ENCODE data around the gene DDX43.
"Not testable (repeated sequence)": the region's sequence is repeated elsewhere in the genome, so short reads cannot be mapped to it uniquely, and the experiment has no call there.

DDX43 gene

GRCh38 chr6:73413102-73413501, 18.5 kb downstream of the DDX43 start:
- DNase-seq (ENCODE audit: low spot score), result no peak
- peaks cover under 1% of the 10 kb centered on the region for H3K4me1 Mint-ChIP-seq (ENCODE audit: low read depth)
- no peak overlapping the region for H3K27ac Mint-ChIP-seq
- no peaks in the 10 kb centered on the region for H3K27me3 Mint-ChIP-seq (ENCODE audit: low read depth)
- H3K36me3 Mint-ChIP-seq (ENCODE audit: low read depth), result peaks cover 36% of the 10 kb centered on the region
- H3K4me3 Mint-ChIP-seq, result no peak overlapping the region
- H3K9me3 Mint-ChIP-seq, result no peaks in the 10 kb centered on the region

DNA sequence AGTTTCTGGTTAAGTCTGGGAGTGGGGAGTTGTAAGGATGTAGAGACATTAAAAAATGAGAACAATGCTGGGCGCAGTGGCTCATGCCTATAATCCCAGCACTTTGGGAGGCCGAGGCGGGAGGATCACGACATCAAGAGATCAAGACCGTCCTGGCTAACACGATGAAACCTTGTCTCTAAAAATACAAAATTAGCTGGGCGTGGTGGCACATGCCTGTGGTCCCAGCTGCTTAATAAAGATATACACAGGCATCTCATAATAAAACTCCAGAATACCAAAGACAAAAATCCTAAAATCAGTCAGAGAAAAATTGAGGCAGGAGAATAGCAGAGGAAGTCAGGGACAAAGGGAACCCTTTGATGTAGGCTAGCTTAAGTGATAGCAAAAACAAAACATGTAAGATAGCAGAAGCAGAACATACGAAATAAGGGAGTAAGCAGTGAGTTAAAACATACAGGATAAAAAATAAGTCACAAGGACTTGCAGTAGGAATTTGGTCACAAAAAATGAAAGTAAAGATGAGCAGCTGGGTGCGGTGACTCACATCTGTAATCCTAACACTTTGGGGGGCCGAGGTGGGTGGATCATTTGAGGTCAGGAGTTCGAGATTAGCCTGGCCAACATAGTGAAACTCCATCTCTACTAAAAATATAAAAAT, 23.6 kb downstream of the DDX43 start:
- peaks cover 62% of the 10 kb centered on the region for H3K36me3 Mint-ChIP-seq (ENCODE audit: low read depth)
- H3K27me3 Mint-ChIP-seq (ENCODE audit: low read depth), result no peaks in the 10 kb centered on the region
- DNase-seq (ENCODE audit: low spot score), result no peak
- no peaks in the 10 kb centered on the region for H3K9me3 Mint-ChIP-seq
- no peak overlapping the region for H3K4me3 Mint-ChIP-seq
- H3K4me1 Mint-ChIP-seq (ENCODE audit: low read depth), result peaks cover 19% of the 10 kb centered on the region
- peak overlapping the region; percentile 42 for H3K27ac Mint-ChIP-seq

DNA sequence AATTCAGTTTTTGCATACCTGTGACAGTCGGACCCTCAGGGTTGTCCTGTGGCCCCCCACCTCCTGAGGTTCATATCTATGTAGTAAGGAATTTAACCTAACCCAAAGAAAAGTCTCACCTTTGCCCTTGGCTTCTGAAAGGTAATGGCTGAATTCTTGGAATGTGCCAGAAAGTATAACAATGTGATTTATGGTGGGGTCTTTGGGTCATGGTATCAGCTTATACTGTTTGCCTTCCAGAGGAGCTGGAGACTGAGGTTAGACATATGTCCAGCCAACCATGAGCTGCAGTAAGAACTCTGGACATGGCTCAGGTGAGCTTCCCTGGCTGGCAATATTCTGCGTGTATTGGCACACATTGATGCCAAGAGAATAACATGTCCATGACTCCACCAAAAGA, 26.9 kb downstream of the DDX43 start:
- peaks cover 63% of the 10 kb centered on the region for H3K36me3 Mint-ChIP-seq (ENCODE audit: low read depth)
- peak overlapping the region; percentile 72 for H3K4me3 Mint-ChIP-seq
- peaks cover 27% of the 10 kb centered on the region for H3K4me1 Mint-ChIP-seq (ENCODE audit: low read depth)
- no peak for DNase-seq (ENCODE audit: low spot score)
- peak overlapping the region; percentile 92 for H3K27ac Mint-ChIP-seq
- H3K9me3 Mint-ChIP-seq, result no peaks in the 10 kb centered on the region
- H3K27me3 Mint-ChIP-seq (ENCODE audit: low read depth), result no peaks in the 10 kb centered on the region

- Mint-ChIP-seq H3K4me1 (ENCODE audit: low read depth) (peaks cover 21% of the 10 kb centered on the region), H3K27me3 (ENCODE audit: low read depth) (no peaks in the 10 kb centered on the region), H3K9me3 (no peaks in the 10 kb centered on the region), H3K27ac (no peak overlapping the region), H3K36me3 (ENCODE audit: low read depth) (peaks cover 57% of the 10 kb centered on the region), H3K4me3 (no peak overlapping the region)
- DNase-seq (ENCODE audit: low spot score), result no peak
Measured at GRCh38 chr6:73435236-73435635, 40.6 kb downstream of the DDX43 start.

GRCh38 chr6:73443555-73443954, 48.9 kb downstream of the DDX43 start:
- DNase-seq (ENCODE audit: low spot score), result no peak
- Mint-ChIP-seq H3K4me1 (ENCODE audit: low read depth) (peaks cover 36% of the 10 kb centered on the region), H3K36me3 (ENCODE audit: low read depth) (peaks cover 56% of the 10 kb centered on the region), H3K27me3 (ENCODE audit: low read depth) (no peaks in the 10 kb centered on the region), H3K4me3 (peak overlapping the region; percentile 33), H3K9me3 (no peaks in the 10 kb centered on the region), H3K27ac (peak overlapping the region; percentile 29)

GRCh38 chr6:73451223-73452106, 56.8 kb downstream of the DDX43 start:
- Mint-ChIP-seq H3K27ac (peak overlapping the region; percentile 86), H3K27me3 (ENCODE audit: low read depth) (no peaks in the 10 kb centered on the region), H3K4me3 (peak overlapping the region; percentile 91), H3K9me3 (no peaks in the 10 kb centered on the region), H3K4me1 (ENCODE audit: low read depth) (peaks cover 23% of the 10 kb centered on the region), H3K36me3 (ENCODE audit: low read depth) (peaks cover 35% of the 10 kb centered on the region)
- peak; percentile 35 for DNase-seq (ENCODE audit: low spot score)

GRCh38 chr6:73452107-73452461, 57.5 kb downstream of the DDX43 start, which contains the start of gene CGAS:
Gene CGAS, minus strand, starts transcription at chr6:73452297. Its CDS starts 116 bp downstream, at chr6:73452181.
- no peaks in the 10 kb centered on the region for H3K9me3 Mint-ChIP-seq
- H3K36me3 Mint-ChIP-seq (ENCODE audit: low read depth), result peaks cover 37% of the 10 kb centered on the region
- H3K4me3 Mint-ChIP-seq, result peak within 1 kb of the TSS; percentile 91
- peak within 1 kb of the TSS; percentile 86 for H3K27ac Mint-ChIP-seq
- no peaks in the 10 kb centered on the region for H3K27me3 Mint-ChIP-seq (ENCODE audit: low read depth)
- peaks cover 23% of the 10 kb centered on the region for H3K4me1 Mint-ChIP-seq (ENCODE audit: low read depth)
- peak; percentile 81 for DNase-seq (ENCODE audit: low spot score)

- H3K27me3 Mint-ChIP-seq (ENCODE audit: low read depth), result no peaks in the 10 kb centered on the region
- peak overlapping the region; percentile 44 for H3K4me3 Mint-ChIP-seq
- H3K27ac Mint-ChIP-seq, result peak overlapping the region; percentile 81
- peaks cover 45% of the 10 kb centered on the region for H3K4me1 Mint-ChIP-seq (ENCODE audit: low read depth)
- H3K36me3 Mint-ChIP-seq (ENCODE audit: low read depth), result peaks cover 11% of the 10 kb centered on the region
- no peak for DNase-seq (ENCODE audit: low spot score)
- no peaks in the 10 kb centered on the region for H3K9me3 Mint-ChIP-seq
Measured at GRCh38 chr6:73455865-73456629, 61.4 kb downstream of the DDX43 start.

GRCh38 chr6:73459474-73459873, 64.8 kb downstream of the DDX43 start:
- peak overlapping the region; percentile 96 for H3K4me3 Mint-ChIP-seq
- peaks cover 19% of the 10 kb centered on the region for H3K36me3 Mint-ChIP-seq (ENCODE audit: low read depth)
- H3K4me1 Mint-ChIP-seq (ENCODE audit: low read depth), result peaks cover 53% of the 10 kb centered on the region
- DNase-seq (ENCODE audit: low spot score); H3K27me3 Mint-ChIP-seq (ENCODE audit: low read depth); H3K9me3 Mint-ChIP-seq: not testable (repeated sequence)
- H3K27ac Mint-ChIP-seq, result peak overlapping the region; percentile 88

DNA sequence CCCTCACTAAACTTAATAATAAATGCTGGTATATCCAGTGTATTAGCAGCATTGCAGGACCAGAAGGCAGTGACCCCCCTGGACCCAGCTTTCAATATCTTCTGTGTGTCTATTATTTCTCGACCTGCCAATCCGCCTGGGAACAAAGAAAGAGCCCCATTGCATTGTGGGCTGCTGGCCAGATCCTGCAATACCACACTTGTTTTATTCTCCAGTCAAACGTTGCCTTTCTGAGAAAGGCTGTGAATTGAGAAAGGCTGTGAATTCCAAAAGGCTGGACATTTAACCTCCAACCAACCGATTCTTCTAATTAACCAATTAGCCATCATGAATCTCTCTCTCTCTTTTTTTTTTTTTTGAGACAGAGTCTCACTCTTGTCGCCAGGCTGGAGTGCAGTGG, 65.4 kb downstream of the DDX43 start:
- Mint-ChIP-seq H3K4me3 (peak overlapping the region; percentile 96), H3K27ac (peak overlapping the region; percentile 88), H3K9me3 (no peaks in the 10 kb centered on the region), H3K4me1 (ENCODE audit: low read depth) (peaks cover 53% of the 10 kb centered on the region), H3K36me3 (ENCODE audit: low read depth) (peaks cover 19% of the 10 kb centered on the region), H3K27me3 (ENCODE audit: low read depth) (no peaks in the 10 kb centered on the region)
- no peak for DNase-seq (ENCODE audit: low spot score)

GRCh38 chr6:73461537-73462350, 67.1 kb downstream of the DDX43 start, which contains the start of gene MTO1:
Gene MTO1, plus strand, starts transcription at chr6:73461737. Its CDS starts 118 bp downstream, at chr6:73461855.
- H3K27ac Mint-ChIP-seq, result peak within 1 kb of the TSS; percentile 97

More at GRCh38 chr6:73461537-73462350, 67.1 kb downstream of the DDX43 start, which contains the start of gene MTO1:
- DNase-seq (ENCODE audit: low spot score), result peak; percentile 80
- H3K36me3 Mint-ChIP-seq (ENCODE audit: low read depth), result peaks cover 30% of the 10 kb centered on the region
- H3K4me1 Mint-ChIP-seq (ENCODE audit: low read depth), result peaks cover 50% of the 10 kb centered on the region
- no peaks in the 10 kb centered on the region for H3K27me3 Mint-ChIP-seq (ENCODE audit: low read depth)
- H3K4me3 Mint-ChIP-seq, result peak within 1 kb of the TSS; percentile 96
- no peaks in the 10 kb centered on the region for H3K9me3 Mint-ChIP-seq
